Keratinocyte (primary cell): ENCODE results near the gene DISC1. TPM values are rescaled to one million over a fixed set of nuclear protein-coding genes. Genes with fewer than 3 reads are reported as not detected.

ENCODE experiments used
- DNase-seq: peaks from one replicate; pipeline ENCODE4 v3.0.0-alpha.2; 2011; ENCODE audit warnings: low read depth, missing footprints, low spot score
- FAIRE-seq: peaks from 2 replicates; lab custom pipeline; 2011; peaks lifted over from hg19 to GRCh38; lab: Jason Lieb, UNC
- H2AFZ ChIP-seq: 2 replicates; pipeline ENCODE4 v1.6.0; 2012; ENCODE audit warnings: low read length, control low read depth, inconsistent platforms; ENCODE audit not compliant: control insufficient read depth
- H3K27ac ChIP-seq: 2 replicates; pipeline ENCODE4 v1.5.1; 2011; ENCODE audit warnings: low read length; ENCODE audit not compliant: control insufficient read depth, insufficient read depth
- H3K27me3 ChIP-seq: 3 replicates; pipeline ENCODE4 v1.6.0; 2011; ENCODE audit warnings: low read length; ENCODE audit not compliant: control insufficient read depth, insufficient read depth; ENCODE audit errors: extremely low read depth
- H3K36me3 ChIP-seq, 2 experiments: 2 replicates in 1 of 2; 3 replicates in 1 of 2; pipeline ENCODE4 v1.5.1; 2011; ENCODE audit warnings: low read length in 2 of 2, mild to moderate bottlenecking in 1 of 2; ENCODE audit not compliant: control insufficient read depth in 2 of 2, insufficient read depth in 2 of 2; ENCODE audit errors: extremely low read depth in 1 of 2
- H3K4me1 ChIP-seq: 3 replicates; pipeline ENCODE4 v1.5.1; 2011; ENCODE audit warnings: low read length; ENCODE audit not compliant: control insufficient read depth, insufficient read depth; ENCODE audit errors: extremely low read depth
- H3K4me2 ChIP-seq: 3 replicates; pipeline ENCODE4 v1.6.0; 2011; ENCODE audit warnings: low read depth, low read length; ENCODE audit not compliant: control insufficient read depth, insufficient read depth; ENCODE audit errors: extremely low read depth
- H3K4me3 ChIP-seq, 3 experiments: fragments of 200-600 bp in 1 of 3; sonication (generic) in 1 of 3; 2 replicates in 2 of 3; 3 replicates in 1 of 3; pipeline ENCODE4 v1.5.1; 2011 to 2016; ENCODE audit warnings: low read length in 3 of 3, mild to moderate bottlenecking in 3 of 3, control low read depth in 2 of 3, inconsistent platforms in 1 of 3, low read depth in 1 of 3, mixed read lengths in 1 of 3, mixed run types in 1 of 3, moderate library complexity in 1 of 3; ENCODE audit not compliant: control insufficient read depth in 2 of 3, insufficient read depth in 2 of 3; ENCODE audit errors: extremely low read depth in 1 of 3
- H3K79me2 ChIP-seq: 2 replicates; pipeline ENCODE4 v1.6.0; 2012; ENCODE audit warnings: low read length; ENCODE audit not compliant: control insufficient read depth, insufficient read depth
- H3K9ac ChIP-seq: 3 replicates; pipeline ENCODE4 v1.6.0; 2011; ENCODE audit warnings: low read length; ENCODE audit not compliant: control insufficient read depth, insufficient read depth; ENCODE audit errors: extremely low read depth
- H3K9me1 ChIP-seq: 3 replicates; pipeline ENCODE4 v1.6.0; 2011; ENCODE audit warnings: low read length; ENCODE audit not compliant: control insufficient read depth, insufficient read depth; ENCODE audit errors: extremely low read depth
- H3K9me3 ChIP-seq: 2 replicates; pipeline ENCODE4 v1.5.1; 2012; ENCODE audit warnings: low read depth, low read length; ENCODE audit not compliant: control insufficient read depth
- H4K20me1 ChIP-seq: 3 replicates; pipeline ENCODE4 v1.6.0; 2011; ENCODE audit warnings: low read length; ENCODE audit not compliant: control insufficient read depth, insufficient read depth; ENCODE audit errors: extremely low read depth
- EZH2 ChIP-seq: IDR thresholded peaks from one replicate; pipeline ENCODE4 v1.6.1; 2012; ENCODE audit warnings: inconsistent platforms, mild to moderate bottlenecking, low read length, moderate library complexity
- dilution Hi-C: fragments of 300-500 bp; cut with MboI; formaldehyde crosslinking; loops from one replicate; pipeline ENCODE4 v1.7.0; 2020; ENCODE audit warnings: low sequenced_read_pairs; ENCODE audit not compliant: extremely low pct_ligation_motif_present
- polyA plus RNA-seq, 5 experiments: library from polyadenylated mRNA; depleted of rRNA in 3 of 5; stranded (reverse) in 3 of 5; stranded (forward) in 1 of 5; unstranded in 1 of 5; fragments of >200 nt; gene quantifications; 1 replicate in 1 of 5; 2 replicates in 3 of 5; 3 replicates in 1 of 5; pipeline versions ENCODE4 v1.2.1 to v1.2.3, GENCODE V29; 2011 to 2012; ENCODE audit warnings: missing spikeins in 2 of 5, low read depth in 1 of 5, low replicate concordance in 1 of 5
- TF ChIP-seq, protein P1 (sequence below), 3 experiments: IDR thresholded peaks in 1 of 3; conservative IDR thresholded peaks in 1 of 3; optimal IDR thresholded peaks in 1 of 3; 2 replicates in 2 of 3; 3 replicates in 1 of 3; pipeline versions ENCODE3 to v1.5.1; 2011; ENCODE audit warnings: low read length in 3 of 3, mild to moderate bottlenecking in 3 of 3, moderate library complexity in 2 of 3, control low read depth in 1 of 3, inconsistent platforms in 1 of 3; ENCODE audit not compliant: insufficient read depth in 2 of 3; ENCODE audit errors: extremely low read depth in 1 of 3

Gene DISC1
- polyA plus RNA-seq, 1 donor (not counting 4 experiments of a cell fraction or from before 2014, with no cell fraction given), result 0.47 TPM

DNA sequence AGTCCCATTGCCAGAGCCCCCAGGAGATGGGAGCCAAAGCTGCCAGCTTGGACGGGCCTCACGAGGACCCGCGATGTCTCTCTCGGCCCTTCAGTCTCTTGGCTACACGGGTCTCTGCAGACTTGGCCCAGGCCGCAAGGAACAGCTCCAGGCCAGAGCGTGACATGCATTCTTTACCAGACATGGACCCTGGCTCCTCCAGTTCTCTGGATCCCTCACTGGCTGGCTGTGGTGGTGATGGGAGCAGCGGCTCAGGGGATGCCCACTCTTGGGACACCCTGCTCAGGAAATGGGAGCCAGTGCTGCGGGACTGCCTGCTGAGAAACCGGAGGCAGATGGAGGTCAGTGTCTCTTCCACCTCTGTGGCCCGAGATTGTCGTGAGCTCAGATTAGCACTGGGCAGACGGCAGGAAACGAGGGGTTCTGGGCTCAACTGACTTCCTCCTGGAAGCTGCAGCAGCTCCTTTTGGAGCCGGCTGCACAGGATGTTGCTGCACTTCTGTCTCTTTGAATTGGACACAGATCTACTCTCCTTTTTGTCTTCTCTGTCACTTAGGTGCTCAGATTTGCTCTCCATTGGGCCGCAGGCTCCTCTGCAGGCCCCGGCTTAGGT is 68.0 kb downstream of the DISC1 start:
- H3K9me1 ChIP-seq, result no peaks in the 10 kb centered on the region
- no peaks in the 10 kb centered on the region for H3K4me1 ChIP-seq
- H3K27ac ChIP-seq, result no peak overlapping the region
- H4K20me1 ChIP-seq, result no peaks in the 10 kb centered on the region
- dilution Hi-C loops, result no loop called here
- DNase-seq, result no peak
- no peak for FAIRE-seq
- no peaks in the 10 kb centered on the region for H3K79me2 ChIP-seq
- H3K36me3 ChIP-seq, result no peaks in the 10 kb centered on the region
- H3K9me3 ChIP-seq, result no peaks in the 10 kb centered on the region
- no peak overlapping the region for H3K4me2 ChIP-seq
- no peaks in the 10 kb centered on the region for H3K27me3 ChIP-seq
- H2AFZ ChIP-seq, result no peak overlapping the region
- no peak for TF ChIP-seq EZH2
- TF ChIP-seq, protein P1, sequence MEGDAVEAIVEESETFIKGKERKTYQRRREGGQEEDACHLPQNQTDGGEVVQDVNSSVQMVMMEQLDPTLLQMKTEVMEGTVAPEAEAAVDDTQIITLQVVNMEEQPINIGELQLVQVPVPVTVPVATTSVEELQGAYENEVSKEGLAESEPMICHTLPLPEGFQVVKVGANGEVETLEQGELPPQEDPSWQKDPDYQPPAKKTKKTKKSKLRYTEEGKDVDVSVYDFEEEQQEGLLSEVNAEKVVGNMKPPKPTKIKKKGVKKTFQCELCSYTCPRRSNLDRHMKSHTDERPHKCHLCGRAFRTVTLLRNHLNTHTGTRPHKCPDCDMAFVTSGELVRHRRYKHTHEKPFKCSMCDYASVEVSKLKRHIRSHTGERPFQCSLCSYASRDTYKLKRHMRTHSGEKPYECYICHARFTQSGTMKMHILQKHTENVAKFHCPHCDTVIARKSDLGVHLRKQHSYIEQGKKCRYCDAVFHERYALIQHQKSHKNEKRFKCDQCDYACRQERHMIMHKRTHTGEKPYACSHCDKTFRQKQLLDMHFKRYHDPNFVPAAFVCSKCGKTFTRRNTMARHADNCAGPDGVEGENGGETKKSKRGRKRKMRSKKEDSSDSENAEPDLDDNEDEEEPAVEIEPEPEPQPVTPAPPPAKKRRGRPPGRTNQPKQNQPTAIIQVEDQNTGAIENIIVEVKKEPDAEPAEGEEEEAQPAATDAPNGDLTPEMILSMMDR (optimal IDR thresholded peaks at IDR 0.05 in 1 of 3, IDR thresholded peaks at IDR 0.05 in 1 of 3, conservative IDR thresholded peaks at IDR 0.05 in 1 of 3; ENCODE audit: extremely low read depth in 1 of 3, insufficient read depth in 2 of 3, low read length in 3 of 3), result no peak
- H3K4me3 ChIP-seq, result no peak overlapping the region
- H3K9ac ChIP-seq, result no peak overlapping the region

DNA sequence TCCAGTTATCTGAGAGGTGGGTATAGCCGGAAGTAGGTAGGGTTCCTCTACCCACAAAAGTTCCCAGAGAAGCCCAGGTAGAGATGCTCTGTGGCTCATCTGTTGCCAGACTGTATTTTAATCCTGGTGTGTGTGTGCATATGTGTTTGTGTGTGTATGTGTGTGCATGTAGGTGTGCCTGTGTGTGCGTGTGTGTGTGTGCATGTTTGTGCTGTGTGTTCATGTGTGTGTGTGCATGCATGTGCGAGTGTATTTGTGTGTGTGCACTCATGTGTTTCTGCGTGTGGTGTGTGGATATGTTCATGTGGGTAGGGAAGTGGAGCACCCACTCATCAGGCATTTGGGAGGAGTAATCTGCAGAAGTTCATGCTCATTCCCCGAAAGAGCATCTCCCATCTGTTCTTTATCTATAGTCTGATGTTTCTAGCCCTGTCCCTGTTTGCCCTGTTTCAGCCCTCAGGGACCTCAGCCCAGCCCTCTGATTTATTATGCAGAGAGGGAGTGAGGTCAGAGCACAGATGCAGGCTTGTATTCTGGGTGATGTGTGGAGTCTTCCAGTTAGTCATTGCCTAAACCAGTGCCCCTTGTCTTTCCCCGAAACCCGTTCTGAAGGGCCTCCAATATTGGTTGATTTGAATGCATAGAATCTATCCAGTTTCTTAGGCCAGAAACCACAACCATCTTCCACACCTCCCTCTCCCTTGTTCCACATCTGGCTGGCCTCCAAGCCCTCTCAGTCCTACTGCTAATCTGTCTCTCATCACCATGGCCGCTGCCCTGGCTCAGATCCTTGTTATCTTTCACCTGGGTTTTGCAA is 69.1 kb downstream of the DISC1 start:
- Histone ChIP-seq H4K20me1 (no peaks in the 10 kb centered on the region), H3K9ac (no peak overlapping the region), H3K9me3 (no peaks in the 10 kb centered on the region), H3K9me1 (no peaks in the 10 kb centered on the region), H3K4me1 (no peaks in the 10 kb centered on the region), H3K4me2 (no peak overlapping the region), H3K27me3 (no peaks in the 10 kb centered on the region), H3K27ac (no peak overlapping the region), H3K4me3 (no peak overlapping the region), H3K36me3 (no peaks in the 10 kb centered on the region), H3K79me2 (no peaks in the 10 kb centered on the region), H2AFZ (no peak overlapping the region)
- DNase-seq (no peak), FAIRE-seq (no peak)
- dilution Hi-C loops, result no loop called here
- TF ChIP-seq, protein P1 (optimal IDR thresholded peaks at IDR 0.05 in 1 of 3, IDR thresholded peaks at IDR 0.05 in 1 of 3, conservative IDR thresholded peaks at IDR 0.05 in 1 of 3; ENCODE audit: extremely low read depth in 1 of 3, insufficient read depth in 2 of 3, low read length in 3 of 3), result no peak
- TF ChIP-seq EZH2, result no peak
